CD4-positive, alpha-beta T cell treated with Interleukin-2 at 100 ng/mL for 4 hours (primary cell): ENCODE data around the gene CNNM1.

Experiments
- DNase-seq: peaks from one replicate; pipeline ENCODE4 v3.0.0-alpha.2; 2020; ENCODE audit warnings: low spot score

CNNM1 gene

DNA sequence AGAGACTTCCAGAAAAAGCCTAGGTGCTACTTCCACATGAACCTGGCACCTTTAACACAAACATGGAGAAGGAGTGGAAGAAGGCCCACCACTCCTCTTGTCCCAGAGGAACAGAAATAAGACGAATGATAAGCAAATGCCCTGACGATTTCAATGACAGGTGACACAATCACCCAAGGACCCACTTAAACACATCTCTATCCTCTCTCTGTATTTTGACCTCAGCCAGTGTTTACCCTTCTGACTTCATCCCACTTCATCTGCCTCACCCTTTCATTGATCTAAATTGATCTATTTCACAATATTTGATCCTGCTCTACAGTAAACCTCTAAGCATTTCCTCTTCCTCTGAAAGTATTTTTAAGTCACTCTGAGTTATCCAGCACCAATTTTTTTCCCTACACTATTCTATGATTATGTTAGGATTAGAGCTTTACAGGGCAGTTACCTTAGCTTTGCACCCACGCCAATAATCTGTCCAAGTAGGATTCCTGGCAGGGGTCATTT, 92.1 kb downstream of the CNNM1 start:
- no peak for DNase-seq

GRCh38 chr10:99422529-99423096, 93.5 kb downstream of the CNNM1 start:
- no peak for DNase-seq

DNA sequence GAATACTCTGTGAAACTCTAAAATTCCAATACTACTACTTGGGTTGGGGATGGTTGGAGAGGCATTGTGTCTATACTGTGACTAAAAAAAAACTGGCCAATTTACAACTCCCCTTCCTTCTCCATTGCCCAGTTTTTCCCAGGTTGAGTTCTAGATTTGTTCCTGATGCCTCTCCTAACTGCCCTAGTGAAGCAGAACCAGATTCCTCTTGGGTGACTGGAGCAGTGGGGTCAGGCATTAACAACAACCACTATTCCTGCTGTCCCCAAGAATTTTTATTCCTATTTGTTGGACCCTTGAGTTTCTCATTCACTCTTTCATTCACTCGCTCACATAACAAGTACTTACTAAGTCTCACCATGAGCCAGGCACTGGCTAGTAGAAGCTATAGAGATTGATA, 95.5 kb downstream of the CNNM1 start:
- DNase-seq: no peak

GRCh38 chr10:99425204-99425603, 96.0 kb downstream of the CNNM1 start:
- no peak for DNase-seq

- DNase-seq: no peak
Observed at GRCh38 chr10:99426689-99427088, 97.5 kb downstream of the CNNM1 start.

GRCh38 chr10:99427566-99428190, 98.5 kb downstream of the CNNM1 start:
- DNase-seq: no peak

DNA sequence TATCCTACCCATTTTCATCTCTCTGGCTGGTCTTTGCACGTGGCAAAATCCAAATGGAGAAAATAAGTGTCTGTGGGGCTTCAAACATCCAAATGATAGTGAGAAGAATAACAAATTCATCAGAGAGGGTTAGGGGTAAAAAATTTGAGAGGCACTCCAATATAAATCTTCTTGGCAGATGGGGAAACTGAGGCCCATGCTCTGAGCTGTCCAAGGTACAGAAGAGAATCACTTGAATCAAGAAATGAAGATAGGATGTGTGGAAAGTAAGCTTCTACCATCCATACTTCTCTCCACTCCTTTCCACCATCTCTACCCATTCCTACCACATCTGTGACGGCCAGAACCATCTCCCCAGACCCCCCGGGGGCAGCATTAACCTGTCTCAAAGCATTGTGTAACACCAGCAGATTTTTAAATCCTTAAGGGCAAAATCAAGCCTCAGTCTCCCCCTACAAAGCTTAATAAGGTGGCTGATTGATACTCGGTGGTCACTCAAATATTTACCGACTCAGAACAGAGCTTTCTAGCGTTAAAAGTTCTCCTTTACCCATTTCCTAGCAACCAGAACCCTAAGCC, 100.5 kb downstream of the CNNM1 start:
- no peak for DNase-seq

- no peak for DNase-seq
Observed at GRCh38 chr10:99430116-99430450, 100.9 kb downstream of the CNNM1 start.

GRCh38 chr10:99430451-99431189, 101.5 kb downstream of the CNNM1 start, which contains the start of gene GOT1:
Gene GOT1 (minus strand): TSS chr10:99430624. CDS start chr10:99430565, 59 bp downstream.
- DNase-seq: peak; percentile 96

GRCh38 chr10:99431190-99431760, 102.1 kb downstream of the CNNM1 start:
- DNase-seq: peak; percentile 5

GRCh38 chr10:99432047-99432446, 102.9 kb downstream of the CNNM1 start:
- no peak for DNase-seq

DNA sequence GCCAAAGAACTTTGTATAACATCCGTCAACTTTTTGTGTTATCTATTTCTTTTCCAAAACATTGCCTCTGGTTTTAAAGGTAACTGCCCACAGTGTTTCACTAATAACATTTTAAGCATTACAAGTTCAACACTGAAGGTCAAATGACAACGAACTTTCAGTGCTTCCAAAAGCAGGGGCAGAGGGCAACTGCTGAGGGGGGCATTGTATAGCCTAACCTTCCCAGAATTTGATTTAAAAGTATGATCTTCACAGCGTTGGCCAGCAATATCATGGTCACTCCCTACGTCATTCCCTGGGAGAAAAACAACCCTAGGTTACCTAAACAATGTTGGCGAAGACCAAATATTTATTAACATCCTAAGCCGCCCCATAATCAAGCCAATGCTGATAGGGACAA, 103.7 kb downstream of the CNNM1 start:
- DNase-seq: no peak

GRCh38 chr10:99433378-99434020, 104.3 kb downstream of the CNNM1 start:
- DNase-seq: no peak

GRCh38 chr10:99435986-99436638, 107.0 kb downstream of the CNNM1 start:
- peak; percentile 63 for DNase-seq

GRCh38 chr10:99438890-99439289, 109.7 kb downstream of the CNNM1 start:
- DNase-seq: no peak

GRCh38 chr10:99442394-99442793, 113.2 kb downstream of the CNNM1 start:
- no peak for DNase-seq

DNA sequence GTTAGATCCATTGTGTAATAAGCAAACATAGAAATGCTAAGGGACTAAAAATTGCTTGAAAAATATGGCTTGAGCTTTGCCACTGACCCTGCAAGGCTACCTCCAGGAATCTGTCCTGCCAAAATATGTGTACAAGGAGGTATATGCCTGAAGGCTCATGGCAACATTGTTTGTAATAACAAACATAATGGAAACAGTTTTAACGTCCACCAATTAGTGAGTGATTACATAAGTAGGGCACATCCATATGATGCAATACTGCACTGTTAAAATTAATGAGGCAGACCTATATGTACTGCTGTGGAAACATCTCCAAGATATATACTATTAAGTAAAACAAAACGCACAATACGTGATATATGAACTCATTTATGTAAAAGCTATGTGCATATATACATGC, 114.3 kb downstream of the CNNM1 start:
- no peak for DNase-seq
